ENCODE measurements around the gene DGAT2.

GRCh38 chr11:75789521-75789920, 20.9 kb downstream of the DGAT2 start:
- TF ChIP-seq POLR2AphosphoS5 (IDR thresholded peaks at IDR 0.05; ENCODE audit: borderline replicate concordance, low read depth, low read length) (no peak), EZH2 (IDR thresholded peaks at IDR 0.05) (no peak), FOXP2 (optimal IDR thresholded peaks at IDR 0.05; ENCODE audit: control extremely low read depth, extremely low read length, insufficient read depth) (no peak)

Measured in SK-N-MC (cell line).